Measurements from ENCODE around the gene ALOX15B.

ALOX15B gene

GRCh38 chr17:8019665-8020650 is 18.9 kb upstream of the ALOX15B start:
- Histone ChIP-seq H3K36me3 (replicated peaks; ENCODE audit: insufficient read depth, low read length) (no peaks in the 10 kb centered on the region), H3K27me3 (replicated peaks; ENCODE audit: insufficient read depth, low read length) (peaks cover 32% of the 10 kb centered on the region), H4K20me1 (ENCODE audit: insufficient read depth, low read length) (no peaks in the 10 kb centered on the region), H3K79me2 (ENCODE audit: low read length) (no peaks in the 10 kb centered on the region), H3K9ac (ENCODE audit: low read length) (no peak overlapping the region), H2AFZ (ENCODE audit: low read length) (no peak overlapping the region), H3K4me2 (ENCODE audit: low read depth, low read length) (no peak overlapping the region), H3K9me2 (replicated peaks; ENCODE audit: insufficient read depth, low read length) (no peaks in the 10 kb centered on the region), H3K9me3 (replicated peaks; ENCODE audit: insufficient read depth, low read length) (no peaks in the 10 kb centered on the region), H3F3A (ENCODE audit: insufficient read depth, low read length) (no peaks in the 10 kb centered on the region), H3K4me3 (ENCODE audit: low read length) (no peak overlapping the region), H3K27ac (ENCODE audit: low read length) (no peak overlapping the region), H3K4me1 (ENCODE audit: low read length) (no peaks in the 10 kb centered on the region)
- no peak for DNase-seq
- TF ChIP-seq CTCF (IDR thresholded peaks at IDR 0.05; ENCODE audit: low read length), result no peak
- no peak for TF ChIP-seq EZH2 (optimal IDR thresholded peaks at IDR 0.05; ENCODE audit: low read depth, low read length)
- TF ChIP-seq EZH2phosphoT487 (IDR thresholded peaks at IDR 0.05; ENCODE audit: low read length), result no peak

GRCh38 chr17:8020776-8021564 is 17.9 kb upstream of the ALOX15B start:
- no peak overlapping the region for H3K9ac ChIP-seq (ENCODE audit: low read length)
- H3K4me1 ChIP-seq (ENCODE audit: low read length), result no peaks in the 10 kb centered on the region
- H3K9me2 ChIP-seq (replicated peaks; ENCODE audit: insufficient read depth, low read length), result no peaks in the 10 kb centered on the region
- no peaks in the 10 kb centered on the region for H4K20me1 ChIP-seq (ENCODE audit: insufficient read depth, low read length)
- H3K36me3 ChIP-seq (replicated peaks; ENCODE audit: insufficient read depth, low read length), result no peaks in the 10 kb centered on the region
- peaks cover 42% of the 10 kb centered on the region for H3K27me3 ChIP-seq (replicated peaks; ENCODE audit: insufficient read depth, low read length)
- H3K4me3 ChIP-seq (ENCODE audit: low read length), result no peak overlapping the region
- no peak overlapping the region for H2AFZ ChIP-seq (ENCODE audit: low read length)
- H3F3A ChIP-seq (ENCODE audit: insufficient read depth, low read length), result no peaks in the 10 kb centered on the region
- TF ChIP-seq CTCF (IDR thresholded peaks at IDR 0.05; ENCODE audit: low read length), result no peak
- no peak for TF ChIP-seq EZH2 (optimal IDR thresholded peaks at IDR 0.05; ENCODE audit: low read depth, low read length)
- no peak for TF ChIP-seq EZH2phosphoT487 (IDR thresholded peaks at IDR 0.05; ENCODE audit: low read length)
- no peak for DNase-seq
- no peaks in the 10 kb centered on the region for H3K9me3 ChIP-seq (replicated peaks; ENCODE audit: insufficient read depth, low read length)
- no peak overlapping the region for H3K4me2 ChIP-seq (ENCODE audit: low read depth, low read length)
- H3K27ac ChIP-seq (ENCODE audit: low read length), result no peak overlapping the region
- no peaks in the 10 kb centered on the region for H3K79me2 ChIP-seq (ENCODE audit: low read length)

- no peak for DNase-seq
- Histone ChIP-seq H3K27me3 (replicated peaks; ENCODE audit: insufficient read depth, low read length) (peaks cover 50% of the 10 kb centered on the region), H3K4me1 (ENCODE audit: low read length) (no peaks in the 10 kb centered on the region)
Measured at GRCh38 chr17:8021565-8022359, 17.1 kb upstream of the ALOX15B start.

More at GRCh38 chr17:8021565-8022359, 17.1 kb upstream of the ALOX15B start:
- TF ChIP-seq EZH2phosphoT487 (IDR thresholded peaks at IDR 0.05; ENCODE audit: low read length), result no peak
- TF ChIP-seq CTCF (IDR thresholded peaks at IDR 0.05; ENCODE audit: low read length), result no peak
- TF ChIP-seq EZH2 (optimal IDR thresholded peaks at IDR 0.05; ENCODE audit: low read depth, low read length), result no peak
- H3K79me2 ChIP-seq (ENCODE audit: low read length), result no peaks in the 10 kb centered on the region
- no peaks in the 10 kb centered on the region for H4K20me1 ChIP-seq (ENCODE audit: insufficient read depth, low read length)
- no peak overlapping the region for H3K27ac ChIP-seq (ENCODE audit: low read length)
- H2AFZ ChIP-seq (ENCODE audit: low read length), result no peak overlapping the region
- no peaks in the 10 kb centered on the region for H3K9me3 ChIP-seq (replicated peaks; ENCODE audit: insufficient read depth, low read length)
- H3K9ac ChIP-seq (ENCODE audit: low read length), result no peak overlapping the region
- no peaks in the 10 kb centered on the region for H3F3A ChIP-seq (ENCODE audit: insufficient read depth, low read length)
- no peak overlapping the region for H3K4me3 ChIP-seq (ENCODE audit: low read length)
- H3K9me2 ChIP-seq (replicated peaks; ENCODE audit: insufficient read depth, low read length), result no peaks in the 10 kb centered on the region
- H3K36me3 ChIP-seq (replicated peaks; ENCODE audit: insufficient read depth, low read length), result no peaks in the 10 kb centered on the region
- no peak overlapping the region for H3K4me2 ChIP-seq (ENCODE audit: low read depth, low read length)
